Kidney capillary endothelial cell (primary cell): Measurements from ENCODE around the gene MLLT3.

Source experiments
- DNase-seq: peaks from one replicate; pipeline ENCODE4 v3.0.0-alpha.2; 2018; ENCODE audit warnings: low spot score

The MLLT3 gene

DNA sequence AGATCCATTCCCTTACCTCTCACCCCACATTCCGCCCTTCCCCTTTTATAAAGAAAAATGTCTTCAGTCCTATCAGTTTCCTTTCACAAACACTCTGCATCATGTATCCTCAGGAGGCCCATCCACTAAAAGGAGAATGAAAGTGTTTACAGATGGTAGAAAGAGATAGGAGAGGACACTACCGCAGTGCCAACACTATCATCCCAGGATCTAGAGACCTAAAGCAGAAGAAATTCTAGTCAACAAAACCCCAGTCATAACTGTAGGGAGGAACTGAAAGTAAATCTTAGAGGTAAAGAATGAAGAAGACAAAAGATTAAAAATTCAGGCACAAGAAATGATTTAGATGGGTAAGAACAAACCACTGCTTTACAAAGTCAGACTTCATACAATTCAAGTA lies 114.1 kb downstream of the MLLT3 start:
- DNase-seq, result no peak

DNA sequence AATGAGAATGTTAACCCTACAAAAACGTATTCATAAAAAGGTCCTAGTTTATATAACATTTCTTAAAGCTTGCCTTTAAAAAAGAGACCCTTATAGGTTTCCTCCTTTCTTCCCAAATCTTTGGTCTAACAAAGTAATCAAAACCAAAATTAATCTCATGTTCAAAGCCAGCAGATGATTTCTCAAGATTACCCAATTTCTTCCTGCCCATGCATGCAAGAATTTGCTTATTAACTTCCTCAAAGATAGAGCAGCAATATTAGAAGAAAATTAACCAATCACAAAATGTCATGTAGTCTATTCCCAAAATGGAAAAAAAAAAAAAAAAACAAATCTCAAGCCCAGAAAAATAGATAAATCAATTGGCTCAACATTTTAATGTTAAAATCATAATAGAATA lies 114.9 kb downstream of the MLLT3 start:
- no peak for DNase-seq

DNA sequence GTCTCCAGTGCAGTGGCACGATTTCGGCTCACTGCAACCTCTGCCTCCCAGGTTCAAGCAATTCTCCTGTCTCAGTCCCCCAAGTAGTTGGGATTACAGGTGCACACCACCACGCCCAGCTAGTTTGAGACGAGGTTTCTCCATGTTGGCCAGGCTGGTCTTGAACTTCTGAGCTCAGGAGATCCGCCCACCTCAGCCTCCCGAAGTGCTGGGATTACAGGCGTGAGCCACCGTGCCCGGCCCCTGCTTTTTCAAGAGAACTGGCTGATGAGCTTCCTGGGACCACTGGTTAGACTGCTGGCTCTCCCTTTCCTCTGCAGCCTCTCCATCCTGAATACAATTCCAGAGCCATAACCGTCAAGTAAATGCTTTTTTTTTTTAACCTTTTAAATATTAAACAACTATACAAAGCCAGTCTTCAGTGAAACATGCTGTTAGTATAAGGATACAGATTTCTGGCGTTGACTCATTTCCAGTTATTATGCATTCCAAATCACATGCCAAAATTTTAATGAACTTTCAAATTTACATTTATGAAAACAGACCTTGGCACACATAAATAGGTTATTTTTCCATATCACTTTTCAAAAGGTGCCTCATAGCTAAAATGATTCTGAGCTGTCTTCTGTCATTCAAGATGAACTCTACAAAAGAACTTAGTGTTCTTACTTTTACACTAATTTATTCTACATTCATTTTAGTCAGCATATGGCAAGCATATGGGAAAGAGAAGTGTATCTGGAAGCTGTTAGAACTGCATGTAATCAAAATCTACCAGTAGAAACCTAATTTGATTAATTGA lies 116.0 kb downstream of the MLLT3 start:
- DNase-seq, result no peak

DNA sequence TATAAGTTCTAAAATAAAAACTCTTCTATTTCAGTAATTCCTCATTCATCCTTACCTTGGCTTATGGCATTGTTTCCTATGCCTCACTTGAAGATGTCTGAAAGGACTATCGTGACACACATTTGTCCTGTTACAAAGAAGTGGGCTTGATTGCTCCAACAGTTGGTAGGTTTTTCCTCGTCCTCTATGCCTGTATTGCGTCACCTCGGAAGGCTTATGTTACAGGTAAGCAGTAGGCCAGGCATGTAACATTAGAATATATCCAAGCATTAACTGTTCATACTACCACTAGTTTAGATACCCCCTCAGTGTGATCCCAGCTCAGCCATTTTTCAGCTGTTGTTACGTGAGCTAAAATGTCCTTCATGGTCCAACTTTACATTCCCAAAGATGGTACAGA lies 116.7 kb downstream of the MLLT3 start:
- DNase-seq, result no peak

DNA sequence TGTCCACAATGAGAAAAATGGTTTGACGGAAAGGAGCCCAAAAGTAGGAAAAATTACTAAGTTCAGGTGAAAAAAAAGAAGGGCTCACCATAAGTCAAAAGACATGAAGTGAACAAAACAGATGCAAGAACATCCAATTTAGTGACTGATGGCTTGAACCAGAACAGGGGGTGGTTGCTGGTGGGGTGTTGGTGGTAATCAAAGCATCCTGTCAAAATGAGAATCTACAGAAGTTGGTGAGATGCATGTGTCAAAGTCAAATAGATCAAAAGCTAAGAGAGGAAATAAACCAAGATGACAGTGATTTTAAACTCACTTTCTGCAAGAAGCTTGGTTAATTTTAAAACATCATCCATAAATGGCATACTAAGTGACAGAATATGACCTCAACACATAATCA lies 117.4 kb downstream of the MLLT3 start:
- DNase-seq, result no peak

DNA sequence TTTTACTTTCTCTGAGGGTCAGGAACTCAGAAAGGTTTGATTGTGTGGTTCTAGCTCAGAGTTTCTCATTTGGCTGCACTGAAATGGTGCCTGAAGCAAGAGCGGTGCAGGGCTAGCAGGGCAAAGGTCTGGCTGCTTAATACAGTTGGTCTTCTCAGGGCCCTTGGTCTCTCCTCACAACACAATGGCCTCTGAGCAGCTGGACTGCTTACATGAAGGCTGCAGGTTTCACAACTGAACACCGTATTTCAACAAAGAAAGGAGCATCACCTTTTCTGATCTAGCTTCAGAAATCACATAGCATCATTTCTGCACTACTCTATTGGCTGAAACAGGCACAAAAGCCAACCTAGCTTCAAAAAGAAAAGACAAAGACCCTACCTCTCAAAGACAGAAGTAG lies 122.2 kb downstream of the MLLT3 start:
- DNase-seq, result no peak

DNA sequence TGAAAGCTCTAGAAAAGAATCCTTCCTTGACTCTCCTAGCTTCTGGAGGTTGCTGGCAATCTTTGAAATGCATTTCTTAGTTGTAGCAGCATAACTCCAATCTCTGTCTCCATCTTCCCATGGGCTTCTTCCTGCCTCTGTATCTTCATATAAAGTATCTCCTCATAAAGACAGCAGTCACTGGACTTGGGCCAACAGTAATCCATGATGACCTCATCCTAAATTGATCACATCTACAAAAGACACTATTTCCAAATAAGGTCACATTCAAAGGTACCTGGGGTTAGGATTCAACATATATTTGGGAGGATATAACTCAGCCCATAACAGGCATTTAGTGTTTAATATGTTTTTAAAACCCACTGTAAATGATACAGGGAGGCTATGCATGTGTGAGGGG lies 123.3 kb downstream of the MLLT3 start:
- DNase-seq, result no peak

DNA sequence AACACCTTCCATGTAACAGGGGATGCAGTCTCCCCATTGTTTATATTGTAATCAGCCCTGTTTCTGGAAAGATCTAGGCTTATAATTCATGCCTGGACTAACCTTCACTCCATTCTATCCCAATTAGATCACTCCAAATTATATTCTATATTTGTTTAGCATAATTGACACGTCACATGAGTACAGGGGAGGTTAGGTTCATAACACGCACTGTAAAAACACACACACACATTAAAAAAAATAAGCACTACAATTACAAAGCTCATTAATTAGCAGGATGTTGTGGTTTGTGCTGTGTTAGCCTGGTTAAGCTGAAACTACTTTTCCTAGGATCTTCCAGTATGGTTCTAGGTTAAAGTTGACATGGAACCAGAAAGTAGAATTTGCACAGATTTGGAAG lies 126.0 kb downstream of the MLLT3 start:
- DNase-seq, result no peak

DNA sequence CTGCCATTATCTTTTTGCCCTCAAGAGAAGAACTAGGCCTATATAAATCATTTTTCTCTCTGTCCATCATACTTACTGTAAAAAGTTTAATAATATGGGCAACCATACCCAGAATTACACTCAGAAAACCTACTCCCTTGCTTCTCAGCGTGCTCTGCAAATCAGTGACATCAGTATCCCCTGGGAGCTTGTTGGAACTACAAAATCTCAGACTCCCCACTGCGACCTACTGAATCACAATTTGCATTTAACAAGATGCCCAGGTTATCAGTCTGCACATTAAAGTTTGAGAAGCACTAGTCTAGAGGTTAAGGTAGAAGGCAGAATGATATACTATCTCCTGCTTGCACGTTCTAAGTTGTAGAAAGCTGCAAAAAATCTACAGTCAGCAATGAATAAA lies 127.2 kb downstream of the MLLT3 start:
- DNase-seq, result no peak

DNA sequence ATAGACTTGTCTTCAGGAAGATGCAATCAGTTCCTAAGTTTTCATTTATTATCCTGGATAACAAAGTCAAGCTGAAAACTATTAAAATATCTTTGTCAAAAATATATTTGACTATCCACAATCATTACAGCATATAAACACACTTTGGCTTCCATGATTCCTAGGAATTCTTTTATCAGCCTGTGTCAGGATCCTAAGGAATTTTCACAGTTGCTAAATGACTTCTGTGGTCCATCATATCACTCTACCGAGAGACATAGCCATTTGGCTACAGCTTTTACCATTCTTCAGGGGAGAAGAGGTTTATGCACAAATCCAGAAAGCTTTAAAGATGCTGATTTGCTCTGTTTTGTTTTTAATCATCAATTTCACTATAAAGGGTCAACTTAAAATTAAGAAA lies 128.3 kb downstream of the MLLT3 start:
- DNase-seq, result no peak

DNA sequence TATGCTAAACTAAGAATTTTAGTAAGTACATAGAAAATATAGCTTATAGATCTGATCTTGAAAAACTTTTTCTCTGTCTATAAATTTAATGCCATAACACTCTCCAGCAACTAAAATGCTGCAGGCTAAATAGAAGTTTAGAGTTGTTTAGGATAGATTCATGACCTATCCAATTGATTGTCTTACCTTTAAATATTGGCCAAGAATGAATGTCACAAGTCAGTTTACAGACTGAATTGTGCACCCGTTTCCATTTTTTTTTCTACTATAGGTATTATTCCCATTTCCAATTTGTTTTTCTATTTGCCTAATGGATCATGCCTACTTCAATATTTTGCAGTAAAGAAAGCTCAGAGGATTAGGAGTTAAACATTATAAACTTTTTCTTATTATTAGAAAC lies 129.5 kb downstream of the MLLT3 start:
- no peak for DNase-seq

DNA sequence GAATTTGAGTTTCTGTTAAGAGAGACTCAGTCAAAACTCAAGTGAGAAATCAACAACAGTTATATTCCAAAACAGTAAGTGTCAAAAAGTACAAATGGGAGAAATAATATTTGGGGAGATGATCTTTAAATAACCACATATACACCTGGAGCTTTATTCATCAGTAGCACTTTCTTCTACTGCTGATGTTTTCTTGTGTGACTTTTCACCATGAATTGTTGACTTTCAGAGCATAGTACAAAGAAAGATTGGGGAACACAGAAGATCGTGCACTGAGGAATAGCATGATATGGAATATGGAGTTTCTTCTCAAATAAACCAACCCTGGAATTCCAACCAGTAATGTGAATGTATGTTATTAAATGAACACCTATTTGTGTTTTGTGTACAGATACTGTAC lies 130.7 kb downstream of the MLLT3 start:
- DNase-seq, result no peak

DNA sequence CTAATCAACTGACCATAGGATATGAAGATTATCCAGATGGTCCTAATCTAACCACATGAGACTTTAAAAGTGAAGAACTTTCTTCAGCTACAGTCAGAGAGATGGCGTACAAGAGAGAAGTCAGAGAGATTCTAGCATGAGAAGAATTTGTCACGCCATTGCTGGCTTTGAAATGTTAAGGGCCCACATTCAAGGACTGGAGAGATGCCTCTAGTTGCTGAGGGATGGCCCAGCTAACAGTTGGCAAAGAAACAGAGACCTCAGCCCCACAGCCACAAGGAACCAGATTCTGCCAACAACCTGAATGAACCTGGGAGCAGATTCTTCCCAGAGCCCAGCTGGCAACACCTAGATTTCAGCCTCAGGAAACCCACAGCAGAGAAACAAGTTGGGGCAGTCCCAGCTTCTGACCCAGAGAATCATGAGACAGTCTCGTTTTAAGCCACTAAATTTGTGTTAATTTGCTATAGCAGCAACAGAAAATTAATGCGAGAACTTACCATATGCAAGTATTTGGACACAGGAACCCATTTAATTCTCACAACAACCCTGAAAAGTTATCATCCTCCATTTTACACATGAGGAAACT lies 132.0 kb downstream of the MLLT3 start:
- no peak for DNase-seq

DNA sequence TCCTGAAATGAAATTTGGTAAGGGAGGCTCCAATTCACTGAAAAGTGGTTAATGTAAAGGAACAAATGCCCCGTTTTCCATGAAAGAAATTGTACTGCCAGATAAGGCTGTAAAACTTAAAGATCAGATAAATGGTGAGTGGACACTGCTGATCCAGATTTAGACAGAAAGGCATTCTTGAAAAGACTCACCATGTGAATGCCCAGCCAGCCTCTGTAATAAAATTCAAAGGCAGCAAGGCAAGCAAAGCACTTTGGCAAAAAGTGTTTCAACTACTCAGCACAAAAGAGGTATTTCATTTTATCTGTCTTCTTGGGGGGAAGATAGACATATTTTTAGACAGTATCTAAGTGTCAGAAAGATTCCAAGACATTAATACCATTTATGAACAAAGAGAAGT lies 133.6 kb downstream of the MLLT3 start:
- no peak for DNase-seq

DNA sequence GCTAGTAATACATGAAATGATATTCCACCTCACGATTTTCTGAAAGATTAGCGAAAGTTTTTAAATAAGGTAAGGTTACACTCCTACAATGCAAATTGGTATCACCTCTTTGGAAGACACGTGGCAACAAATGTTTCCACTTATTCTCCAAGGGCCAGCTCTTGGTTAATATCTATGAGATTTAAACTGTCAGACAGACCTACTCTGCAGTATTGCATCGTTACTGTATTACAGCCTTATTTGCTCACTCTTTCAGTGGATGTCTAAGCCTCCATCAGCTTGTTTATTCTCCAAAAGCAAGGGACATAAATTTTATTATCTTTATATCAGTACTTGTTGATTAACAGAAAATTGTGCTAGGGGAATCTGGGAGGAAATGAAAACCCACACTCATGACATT lies 135.7 kb downstream of the MLLT3 start:
- DNase-seq, result no peak

DNA sequence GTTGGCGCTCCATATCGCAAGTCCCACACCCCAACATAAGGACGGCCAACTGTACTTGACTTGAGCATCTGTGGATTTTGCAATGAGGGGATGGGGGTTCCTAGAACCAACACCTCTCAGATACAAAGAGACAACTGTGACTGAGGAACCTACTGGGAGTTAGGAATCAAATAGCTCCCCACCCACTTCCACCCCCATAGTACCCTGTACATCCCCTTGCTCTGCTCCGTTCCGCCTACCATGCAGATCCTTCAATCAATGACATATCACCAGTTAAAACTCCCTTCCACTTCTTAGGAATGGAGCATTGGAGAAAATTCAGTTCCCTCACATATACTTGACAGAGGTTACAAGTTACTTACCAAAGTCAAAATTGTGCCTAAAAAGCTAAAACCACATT lies 140.9 kb downstream of the MLLT3 start:
- no peak for DNase-seq

DNA sequence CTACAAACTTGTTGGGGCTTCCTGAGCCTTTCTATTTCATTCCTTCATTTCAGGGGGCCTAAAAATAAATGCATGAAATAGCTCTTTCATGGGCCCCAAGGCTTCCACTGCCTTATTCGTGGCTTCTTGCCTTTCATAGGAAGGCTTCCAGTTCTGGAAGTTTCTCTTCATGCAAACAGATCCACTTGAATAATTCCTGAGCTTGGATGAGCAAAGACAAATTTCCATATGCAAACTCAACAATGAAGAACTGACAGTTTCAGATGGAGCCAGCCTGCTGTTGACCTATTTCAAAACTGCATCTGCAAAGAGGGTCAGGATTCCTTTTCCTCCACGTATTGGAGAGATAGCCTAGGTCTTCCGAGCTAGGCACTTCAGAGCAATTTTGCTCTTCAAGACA lies 142.1 kb downstream of the MLLT3 start:
- no peak for DNase-seq

DNA sequence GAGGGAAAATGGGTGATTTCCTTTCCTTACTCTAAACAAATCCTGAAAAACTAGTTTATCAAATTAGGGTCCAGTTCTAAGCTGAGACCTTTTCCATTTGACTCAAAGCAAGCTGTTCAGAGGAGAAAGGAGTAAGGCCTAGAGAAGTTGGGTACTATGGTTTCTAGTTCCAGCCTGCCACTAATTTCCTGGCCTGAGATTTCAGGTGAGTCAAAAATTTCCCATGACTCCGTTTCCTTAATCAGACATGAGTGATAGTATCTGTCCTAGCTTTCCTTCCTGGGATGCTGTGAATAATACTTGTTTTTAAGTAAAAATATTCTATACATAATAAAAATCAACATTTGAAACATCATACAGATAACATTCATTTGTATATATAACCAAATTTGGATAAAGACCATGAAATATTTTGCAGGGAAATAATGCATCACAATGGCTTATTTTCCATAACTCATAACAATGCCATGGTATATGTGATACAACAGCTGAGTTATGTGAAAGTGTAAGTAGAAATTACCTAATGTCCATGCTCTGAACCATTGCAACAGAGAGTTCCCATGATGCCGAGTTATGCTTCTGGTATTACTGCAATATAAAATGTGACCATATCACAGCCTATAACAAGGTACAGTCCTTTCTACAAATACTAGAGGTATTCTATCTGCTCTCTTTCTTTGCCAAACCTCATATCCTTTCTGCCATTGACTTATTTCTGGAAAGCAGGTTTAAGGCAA lies 142.7 kb downstream of the MLLT3 start:
- DNase-seq, result no peak

DNA sequence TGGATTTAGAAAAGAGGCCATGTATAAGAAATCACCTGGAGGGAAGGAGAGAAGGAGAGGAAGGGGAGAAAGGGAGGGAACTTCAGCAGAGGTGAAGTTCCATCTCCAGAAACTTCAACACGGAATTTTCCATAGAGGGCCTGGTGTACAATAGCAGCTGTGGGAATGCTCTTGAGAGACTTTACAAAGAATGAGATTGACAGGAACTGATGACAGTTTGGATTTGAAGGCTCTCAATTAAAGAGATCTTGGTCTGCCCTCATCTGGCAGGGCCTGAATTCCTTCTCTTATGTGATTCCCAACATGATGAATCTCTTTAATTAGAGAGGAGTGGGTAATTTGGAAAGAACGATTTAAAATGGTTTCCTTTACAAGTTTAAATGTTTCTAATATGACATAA lies 143.5 kb downstream of the MLLT3 start:
- no peak for DNase-seq

DNA sequence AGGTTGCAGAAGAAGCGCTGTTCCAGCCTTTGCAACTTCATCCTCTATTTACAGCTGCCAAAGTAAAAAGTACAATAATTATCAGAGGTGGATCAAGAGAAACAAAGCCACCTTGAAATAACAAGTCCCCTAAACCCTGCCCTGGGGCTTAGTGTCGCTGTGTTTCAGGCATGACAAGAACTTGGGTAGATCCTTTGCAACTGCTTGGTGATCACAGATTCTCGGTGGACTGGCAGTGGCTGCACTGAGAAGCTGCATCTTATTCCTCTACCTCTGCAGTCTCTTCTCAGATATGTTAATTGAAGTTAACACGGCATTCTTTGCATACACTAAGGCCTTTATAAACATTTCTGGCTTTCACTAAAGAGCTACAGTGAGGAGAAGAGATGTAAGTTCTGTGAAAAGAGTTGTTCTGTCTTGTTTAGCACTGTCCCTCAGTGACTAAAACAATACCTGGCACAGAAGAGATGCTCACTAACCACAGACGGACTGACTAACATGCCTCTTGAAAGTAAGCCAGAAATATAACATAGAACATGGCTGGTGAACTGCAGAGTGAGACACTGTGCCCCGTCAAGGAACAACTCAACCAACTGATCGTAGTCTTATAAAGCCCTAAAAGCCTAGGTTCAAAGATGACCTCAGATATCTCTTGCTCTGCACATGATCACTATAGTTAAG lies 144.2 kb downstream of the MLLT3 start:
- DNase-seq, result no peak

DNA sequence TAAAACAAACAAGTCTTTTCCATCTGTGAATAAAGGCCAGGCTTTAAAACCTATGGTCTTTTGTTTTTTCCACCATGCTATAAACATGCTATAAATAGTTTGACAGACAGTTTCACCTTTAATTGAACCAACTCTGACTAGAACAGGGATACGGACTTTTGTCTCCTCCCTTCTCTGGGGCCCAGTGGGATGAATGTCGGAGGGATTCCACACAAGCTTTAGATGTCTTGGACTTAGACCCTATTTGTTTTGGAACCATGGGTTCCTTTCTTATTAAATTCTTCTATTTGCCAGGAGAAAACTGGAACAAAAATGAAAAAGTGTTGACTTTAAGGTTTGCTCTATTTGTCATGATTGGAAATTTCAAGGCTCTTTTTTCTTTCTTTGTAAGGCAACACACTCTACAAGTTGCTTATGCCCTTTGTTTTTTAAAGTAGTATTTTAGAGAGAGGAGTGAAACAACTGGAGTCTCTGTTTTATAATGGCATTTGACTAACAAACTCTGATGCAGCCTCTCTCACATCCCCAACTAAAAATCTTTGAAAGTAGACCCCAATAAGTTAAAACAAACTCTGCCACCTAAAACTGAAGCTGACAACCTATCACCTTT lies 145.3 kb downstream of the MLLT3 start:
- no peak for DNase-seq

DNA sequence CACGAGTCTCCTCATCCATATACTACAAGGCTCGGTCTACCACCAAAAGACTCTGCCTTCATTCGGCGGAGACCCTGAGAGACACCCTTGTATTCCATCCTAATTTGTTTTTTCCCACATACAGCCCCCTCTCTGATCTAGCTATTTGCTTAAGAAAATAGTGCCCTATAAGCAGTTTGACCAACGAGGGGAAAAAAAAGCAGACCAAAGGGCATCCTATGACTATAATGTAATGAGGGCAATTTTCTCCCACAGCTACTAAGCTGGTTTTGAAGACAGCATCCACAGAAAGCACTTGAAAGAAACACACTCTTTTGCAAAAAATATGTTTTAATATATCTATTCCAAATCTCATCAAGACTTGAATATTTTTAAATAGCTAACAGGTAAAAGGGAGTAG lies 147.8 kb downstream of the MLLT3 start:
- no peak for DNase-seq
